OCI-LY3 (cell line): ENCODE results near the gene PGP.
"Not testable (repeated sequence)": the region's sequence is repeated elsewhere in the genome, so short reads cannot be mapped to it uniquely, and the experiment has no call there.

Experiments used
- H2AFZ ChIP-seq: fragments of 200-600, 300-600 bp; shearing (Covaris generic); 2 replicates; pipeline ENCODE4 v1.6.0; 2014; ENCODE audit warnings: antibody characterized with exemption, low read depth, low read length
- H3K27ac ChIP-seq: fragments of 200-600, 300-600 bp; sonication (generic); 2 replicates; pipeline ENCODE4 v1.5.1; 2014; ENCODE audit warnings: mild to moderate bottlenecking, low read length, moderate library complexity, mixed read lengths
- H3K27me3 ChIP-seq: fragments of 200-600, 300-600 bp; sonication (generic); 2 replicates; pipeline ENCODE4 v1.6.1; 2014; ENCODE audit warnings: low read depth, low read length, mixed read lengths
- H3K36me3 ChIP-seq: fragments of 200-600, 300-600 bp; sonication (generic); replicated peaks from 2 replicates; pipeline ENCODE3; 2014; ENCODE audit warnings: low read depth, low read length, mixed read lengths
- H3K4me1 ChIP-seq: fragments of 300-600, 200-600 bp; sonication (generic); 2 replicates; pipeline ENCODE4 v1.6.1; 2014; ENCODE audit warnings: low read length, mixed read lengths
- H3K4me2 ChIP-seq: fragments of 200-600, 300-600 bp; sonication (generic); 2 replicates; pipeline ENCODE4 v1.6.1; 2014; ENCODE audit warnings: low read length, mixed read lengths
- H3K4me3 ChIP-seq: fragments of 300-600, 200-600 bp; sonication (generic); 2 replicates; pipeline ENCODE4 v1.5.1; 2014; ENCODE audit warnings: antibody characterized with exemption, mild to moderate bottlenecking, low read length, moderate library complexity
- H3K79me2 ChIP-seq: fragments of 300-600, 200-600 bp; shearing (Covaris generic); 2 replicates; pipeline ENCODE4 v1.6.1; 2014; ENCODE audit warnings: mild to moderate bottlenecking, low read length, mixed read lengths
- H3K9ac ChIP-seq: fragments of 300-600, 200-600 bp; shearing (Covaris generic); 2 replicates; pipeline ENCODE4 v1.6.0; 2014; ENCODE audit warnings: mild to moderate bottlenecking, low read length, moderate library complexity
- H3K9me3 ChIP-seq: fragments of 200-600, 300-600 bp; shearing (Covaris generic); 2 replicates; pipeline ENCODE4 v1.6.1; 2014; ENCODE audit warnings: low read length, mixed read lengths; ENCODE audit not compliant: insufficient read depth
- H4K20me1 ChIP-seq: fragments of 200-600, 300-600 bp; sonication (generic); 2 replicates; pipeline ENCODE4 v1.6.1; 2016; ENCODE audit warnings: low read length, mixed read lengths; ENCODE audit not compliant: insufficient read depth
- CTCF ChIP-seq: fragments of 200-600, 300-600 bp; sonication (generic); IDR thresholded peaks from 2 replicates; pipeline ENCODE4 v1.5.1; 2014; ENCODE audit warnings: antibody characterized with exemption, low read length, low read depth
- EZH2phosphoT487 ChIP-seq: fragments of 200-600 bp; shearing (Covaris generic); IDR thresholded peaks from 2 replicates; pipeline ENCODE4 v1.6.1; 2018; ENCODE audit warnings: antibody characterized with exemption, mixed run types, low read depth

The PGP gene

GRCh38 chr16:2214719-2214968 lies at the start of gene PGP:
PGP (minus strand) TSS chr16:2214840; CDS start chr16:2214777, 63 bp downstream.
- TF ChIP-seq EZH2phosphoT487 (no peak), CTCF (no peak)
- Histone ChIP-seq H3K4me1 (peaks cover 12% of the 10 kb centered on the region), H3K9ac (peak within 1 kb of the TSS; percentile 82), H3K27ac (peak within 1 kb of the TSS; percentile 68), H3K36me3 (peaks cover 10% of the 10 kb centered on the region), H3K9me3 (no peaks in the 10 kb centered on the region), H3K79me2 (peaks cover 20% of the 10 kb centered on the region), H2AFZ (no peak within 1 kb of the TSS; the same call in 1 of the 2 replicates), H3K4me2 (peak within 1 kb of the TSS; percentile 88), H3K4me3 (peak within 1 kb of the TSS; percentile 98), H3K27me3 (no peaks in the 10 kb centered on the region), H4K20me1 (peaks cover 7% of the 10 kb centered on the region)

- not testable (repeated sequence) for H3K9ac ChIP-seq, H3K4me2 ChIP-seq, H2AFZ ChIP-seq, H3K27ac ChIP-seq, H3K27me3 ChIP-seq, H3K9me3 ChIP-seq, H3K4me3 ChIP-seq
- H3K36me3 ChIP-seq, result peaks cover 47% of the 10 kb centered on the region
- peaks cover 78% of the 10 kb centered on the region for H3K79me2 ChIP-seq
- H3K4me1 ChIP-seq, result peaks cover 10% of the 10 kb centered on the region
- peaks cover 46% of the 10 kb centered on the region for H4K20me1 ChIP-seq
Measured at GRCh38 chr16:2263026-2263425, 48.4 kb upstream of the PGP start.

- Histone ChIP-seq H3K27me3 (no peaks in the 10 kb centered on the region), H3K79me2 (peaks cover 70% of the 10 kb centered on the region), H4K20me1 (peaks cover 42% of the 10 kb centered on the region), H3K36me3 (peaks cover 69% of the 10 kb centered on the region), H2AFZ (no peak overlapping the region), H3K9me3 (no peaks in the 10 kb centered on the region), H3K4me2 (no peak overlapping the region), H3K27ac (no peak overlapping the region), H3K4me3 (no peak overlapping the region), H3K4me1 (no peaks in the 10 kb centered on the region), H3K9ac (no peak overlapping the region)
- TF ChIP-seq EZH2phosphoT487 (no peak), CTCF (no peak)
Measured at GRCh38 chr16:2260250-2260649, 45.6 kb upstream of the PGP start.

- H3K4me1 ChIP-seq, H3K4me2 ChIP-seq, H3K27me3 ChIP-seq, H2AFZ ChIP-seq, H3K9ac ChIP-seq, H3K4me3 ChIP-seq, H3K27ac ChIP-seq, H3K9me3 ChIP-seq: not testable (repeated sequence)
- peaks cover 55% of the 10 kb centered on the region for H3K79me2 ChIP-seq
- peaks cover 35% of the 10 kb centered on the region for H4K20me1 ChIP-seq
- H3K36me3 ChIP-seq, result peaks cover 68% of the 10 kb centered on the region
Measured at GRCh38 chr16:2258530-2258929, 43.9 kb upstream of the PGP start.

- Histone ChIP-seq H3K9ac (no peak overlapping the region), H3K27ac (no peak overlapping the region), H3K36me3 (peaks cover 62% of the 10 kb centered on the region), H2AFZ (no peak overlapping the region), H3K4me1 (peaks cover 14% of the 10 kb centered on the region), H4K20me1 (peaks cover 31% of the 10 kb centered on the region), H3K4me3 (no peak overlapping the region), H3K4me2 (no peak overlapping the region), H3K27me3 (no peaks in the 10 kb centered on the region), H3K79me2 (peaks cover 47% of the 10 kb centered on the region), H3K9me3 (no peaks in the 10 kb centered on the region)
- no peak for TF ChIP-seq EZH2phosphoT487
Measured at GRCh38 chr16:2257726-2258125, 43.1 kb upstream of the PGP start.
